Measurements from ENCODE around the gene NDUFS1. TPM values are rescaled to one million over a fixed set of nuclear protein-coding genes. Genes with fewer than 3 reads are reported as not detected.
A peak's percentile ranks its signal among the peaks of the same experiment; 100 is the strongest.

The NDUFS1 gene
- total RNA-seq, 1 experiment from 2014 or later: 102 TPM

- no peak overlapping the region for H3K18ac ChIP-seq (ENCODE audit: insufficient read length, low read depth, low read length)
- no peak for DNase-seq
- Mint-ChIP-seq H3K27me3 (ENCODE audit: low read depth) (no peaks in the 10 kb centered on the region), H3K4me1 (peaks cover 5 to 9% of the 10 kb centered on the region in 2 experiments), H3K9me3 (no peaks in the 10 kb centered on the region), H3K27ac (peak overlapping the region in 1 of 3 experiments; percentile 52; a peak in 1 of 7 replicates), H3K4me3 (no peak overlapping the region), H3K36me3 (ENCODE audit: insufficient read depth in 1 of 3, low read depth in 3 of 3) (no peaks in the 10 kb centered on the region)
- H3K9ac ChIP-seq (ENCODE audit: extremely low read depth, insufficient read length, low read length): no peak overlapping the region
- H3K56ac ChIP-seq (ENCODE audit: insufficient read length, low read depth, low read length): no peak overlapping the region
- H2BK20ac ChIP-seq (ENCODE audit: low read depth, low read length, poor library complexity, severe bottlenecking): no peak overlapping the region
- no peak overlapping the region for H3K14ac ChIP-seq (ENCODE audit: insufficient read depth, low read length)
- H4K8ac ChIP-seq (replicated peaks; ENCODE audit: insufficient read length, low read depth, low read length): no peak overlapping the region
- H3K27ac ChIP-seq (ENCODE audit: insufficient read length, low read depth, low read length): no peak overlapping the region
- H2BK120ac ChIP-seq (ENCODE audit: low read depth, low read length, poor library complexity, severe bottlenecking): no peak overlapping the region
- no peak overlapping the region for H4K5ac ChIP-seq (ENCODE audit: insufficient read length, low read depth, low read length)
- no peak overlapping the region for H3K4me2 ChIP-seq (ENCODE audit: insufficient read depth, insufficient read length, low read length)
- no peaks in the 10 kb centered on the region for H3K79me2 ChIP-seq (ENCODE audit: insufficient read depth, low read length)
- H2AFZ ChIP-seq (ENCODE audit: low read length): no peak overlapping the region
- no peak for TF ChIP-seq CTCF (conservative IDR thresholded peaks at IDR 0.05)
- no peak overlapping the region for H3K23ac ChIP-seq (ENCODE audit: insufficient read length, low read depth, low read length)
- WGBS (ENCODE audit: extremely low coverage, insufficient read length, low lambda C conversion rate): no CpG with 5 or more reads among the region's 2 CpGs
- no peak overlapping the region for H2BK5ac ChIP-seq (ENCODE audit: insufficient read length, low read length)
- no peaks in the 10 kb centered on the region for H3K9me3 ChIP-seq (ENCODE audit: control insufficient read depth, low read depth, low read length)
- no peak overlapping the region for H2AK5ac ChIP-seq (ENCODE audit: insufficient read length, low read length)
- H3K79me1 ChIP-seq (ENCODE audit: insufficient read depth, low read depth, low read length, poor library complexity, severe bottlenecking): no peaks in the 10 kb centered on the region
- H4K20me1 ChIP-seq (ENCODE audit: control insufficient read depth, insufficient read depth, insufficient read length): no peaks in the 10 kb centered on the region
- H3K4me1 ChIP-seq (ENCODE audit: insufficient read depth, low read length): no peaks in the 10 kb centered on the region
- no peak overlapping the region for H3T11ph ChIP-seq (ENCODE audit: low read length)
- no peaks in the 10 kb centered on the region for H3K27me3 ChIP-seq (ENCODE audit: insufficient read depth, low read length)
- no peaks in the 10 kb centered on the region for H3K23me2 ChIP-seq (ENCODE audit: insufficient read length, low read depth, low read length, poor library complexity, severe bottlenecking)
- H2BK15ac ChIP-seq (ENCODE audit: low read depth, low read length): no peak overlapping the region
- H4K91ac ChIP-seq (ENCODE audit: insufficient read length, low read depth, low read length): no peak overlapping the region
- no peak overlapping the region for H3K4ac ChIP-seq (ENCODE audit: low read depth, low read length)
- H2BK12ac ChIP-seq (ENCODE audit: insufficient read length, low read depth, low read length): no peak overlapping the region
These were observed 34.6 kb upstream of the NDUFS1 start for GRCh38 chr2:206193671-206194357.
